ENCODE measurements around the gene SH3RF3.
"Not testable (repeated sequence)": the region's sequence is repeated elsewhere in the genome, so short reads cannot be mapped to it uniquely, and the experiment has no call there.

The SH3RF3 gene

DNA sequence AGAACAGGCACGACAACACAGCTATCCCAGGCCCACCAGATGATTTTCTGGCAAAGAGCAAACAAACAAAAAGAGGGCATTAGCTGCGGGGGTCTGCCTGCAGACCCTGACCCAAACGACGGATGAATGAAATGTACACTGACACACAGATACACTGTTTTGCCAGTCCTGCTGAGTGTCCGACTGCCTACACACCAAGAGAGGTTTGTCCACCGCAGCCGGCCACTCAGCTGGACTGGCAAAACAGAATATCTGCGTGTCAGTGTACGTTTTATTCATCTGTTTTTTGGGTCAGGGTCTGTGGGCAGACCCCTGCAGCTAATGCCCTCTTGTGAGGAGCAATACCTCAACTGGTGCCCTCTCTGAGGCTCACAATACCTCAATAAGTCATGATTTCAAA is 10.7 kb upstream of the SH3RF3 start:
- no peak for DNase-seq (ENCODE audit: low read depth)

GRCh38 chr2:109120166-109120565 is 8.8 kb upstream of the SH3RF3 start:
- DNase-seq (ENCODE audit: low read depth), result no peak

DNA sequence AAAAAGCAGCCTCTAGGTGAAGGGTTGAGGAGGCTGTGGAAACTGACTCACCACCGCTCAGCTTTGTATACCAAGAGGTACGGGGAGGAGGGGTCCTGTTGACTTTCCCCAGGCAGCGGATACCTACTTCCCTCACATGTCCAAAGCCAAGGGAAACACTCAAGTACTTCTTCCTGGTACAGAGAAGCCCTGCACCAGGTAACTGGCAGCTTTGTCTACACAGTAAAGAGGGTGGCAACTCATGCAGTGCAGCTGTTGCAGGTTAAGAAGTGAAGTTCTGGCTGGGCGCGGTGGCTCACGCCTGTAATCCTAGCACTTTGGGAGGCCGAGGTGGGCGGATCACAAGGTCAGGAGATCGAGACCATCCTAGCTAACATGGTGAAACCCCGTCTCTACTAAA is 8.3 kb upstream of the SH3RF3 start:
- not testable (repeated sequence) for DNase-seq (ENCODE audit: low read depth)

DNA sequence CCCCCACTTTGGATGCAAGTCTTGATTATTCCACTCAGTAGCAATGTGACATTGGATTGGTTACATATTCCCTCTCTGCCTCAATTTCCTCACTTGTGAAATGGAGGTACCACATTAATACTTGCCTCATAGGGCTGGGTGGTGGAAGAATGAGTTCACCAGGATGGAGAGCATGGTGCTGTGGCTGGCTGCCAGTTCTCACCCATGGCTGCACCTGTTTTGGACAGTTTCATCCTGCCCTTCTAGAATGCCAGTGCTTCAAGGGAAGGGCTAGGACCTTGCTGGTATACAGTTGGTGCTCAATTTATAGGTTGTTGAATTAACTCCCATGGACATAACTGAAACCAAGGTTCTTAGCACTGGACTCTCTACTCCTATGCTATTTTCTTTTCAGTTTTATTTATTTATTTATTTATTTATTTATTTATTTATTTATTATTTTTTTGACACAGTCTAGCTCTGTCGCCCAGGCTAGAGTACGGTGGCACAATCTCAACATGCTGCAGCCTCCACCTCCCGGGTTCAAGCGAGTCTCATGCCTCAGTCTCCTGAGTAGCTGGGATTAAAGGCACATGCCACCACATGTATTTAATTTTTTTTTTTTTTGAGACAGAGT is 5.3 kb upstream of the SH3RF3 start:
- no peak for DNase-seq (ENCODE audit: low read depth)

DNA sequence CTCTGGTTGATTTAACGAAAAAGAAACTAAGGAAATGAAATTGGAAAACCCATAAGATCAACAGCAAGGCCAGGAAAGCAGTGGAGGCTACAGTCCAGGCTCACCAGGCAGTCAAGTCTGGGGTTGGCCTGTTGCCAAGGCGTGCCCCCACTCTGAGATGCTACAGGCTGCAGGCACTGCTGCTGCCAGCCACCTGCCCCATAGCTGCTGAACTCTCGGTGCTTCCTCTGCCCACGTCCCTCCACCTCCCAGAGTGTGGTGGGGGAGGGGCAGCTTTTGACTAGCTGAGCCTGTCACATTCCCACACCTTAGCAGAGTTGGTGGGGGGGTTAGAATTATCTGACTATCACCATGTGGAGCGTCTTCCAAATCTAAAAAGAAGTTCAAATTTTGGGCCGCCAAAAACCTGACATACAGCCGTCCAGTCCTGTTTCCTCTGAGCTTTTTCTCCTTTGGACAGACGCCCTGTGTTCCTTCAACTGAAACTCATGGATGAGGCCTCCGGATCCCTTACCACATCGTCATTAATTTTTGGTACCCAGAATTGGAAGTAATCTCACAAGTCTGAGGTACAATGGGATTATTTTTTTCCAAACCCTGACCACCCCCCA is 3.9 kb upstream of the SH3RF3 start:
- no peak for DNase-seq (ENCODE audit: low read depth)

DNA sequence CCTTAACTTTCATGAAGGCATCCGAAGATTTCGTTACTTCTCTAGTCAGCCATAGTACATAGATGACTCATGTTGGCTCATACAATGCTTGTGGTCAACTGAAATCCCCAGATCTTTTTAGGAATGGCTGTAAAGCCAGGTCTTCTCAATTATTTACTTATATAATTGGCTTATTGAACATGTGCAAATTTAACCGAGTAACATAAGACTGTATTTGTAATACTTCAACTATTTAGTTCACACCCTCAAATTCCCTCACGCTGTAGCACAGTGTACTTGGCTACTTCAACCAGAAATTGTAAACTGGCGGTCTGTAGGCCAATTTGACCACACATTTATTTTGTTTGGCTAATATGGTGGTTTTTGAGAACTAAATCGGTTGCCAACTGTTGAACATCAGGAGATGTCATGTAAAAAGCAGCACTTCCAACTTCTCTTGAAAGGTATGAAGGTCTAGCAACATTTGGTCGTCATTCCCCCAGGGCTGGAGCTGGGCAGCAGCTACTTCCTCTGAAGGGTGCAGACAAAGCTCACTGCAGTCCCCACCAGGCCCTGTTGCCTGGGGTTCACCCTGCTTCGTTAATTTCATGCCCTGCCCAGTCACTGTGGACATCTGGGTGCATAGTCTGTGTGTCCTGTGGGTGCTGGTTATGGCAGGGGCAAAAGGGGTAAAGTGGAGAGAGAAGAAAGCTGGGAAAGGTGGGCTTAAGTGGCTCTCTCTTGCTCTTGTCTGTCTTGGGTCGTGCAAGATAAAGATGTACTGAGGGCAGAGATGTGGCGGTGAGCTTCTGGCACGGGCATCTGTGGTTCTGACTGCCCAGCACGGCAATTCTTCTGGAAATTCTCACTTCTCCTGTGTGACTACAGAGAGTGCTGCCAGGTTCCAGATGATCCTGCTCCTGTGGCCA is 3.2 kb upstream of the SH3RF3 start:
- peak; percentile 82 for DNase-seq (ENCODE audit: low read depth)

- DNase-seq (ENCODE audit: low read depth), result peak; percentile 70
Measured at GRCh38 chr2:109126501-109126860, 2.5 kb upstream of the SH3RF3 start.

GRCh38 chr2:109127556-109127955 is 1.4 kb upstream of the SH3RF3 start:
- DNase-seq (ENCODE audit: low read depth), result no peak

DNA sequence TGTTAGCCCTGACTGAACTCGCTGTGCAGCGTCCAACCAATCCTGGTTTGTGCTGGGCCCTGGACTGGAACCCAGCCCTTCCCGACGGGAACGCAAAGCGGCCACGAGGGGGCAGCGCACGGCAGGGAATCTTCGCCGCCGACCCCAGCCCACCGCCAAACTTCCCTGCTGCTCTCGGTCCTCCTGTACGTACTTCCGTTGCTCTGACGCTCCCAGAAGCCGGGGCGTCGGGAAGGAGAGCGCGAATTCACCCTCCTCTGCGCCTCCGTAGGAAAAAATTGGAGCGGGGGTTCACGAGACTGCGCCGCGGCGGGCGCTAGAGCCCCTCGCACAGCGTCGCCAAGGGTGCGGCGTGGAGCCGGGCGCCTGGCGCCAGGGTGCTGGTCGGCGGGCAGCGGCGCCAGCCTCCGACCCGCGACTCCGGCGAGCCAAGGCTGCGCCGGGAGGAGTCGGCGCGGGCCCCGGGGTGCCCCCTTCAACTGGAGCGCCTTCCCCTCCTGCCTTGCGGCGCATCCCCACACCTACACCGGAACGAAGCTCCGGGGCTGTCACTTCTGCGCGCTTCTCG is 873 bp upstream of the SH3RF3 start:
- DNase-seq (ENCODE audit: low read depth), result peak; percentile 64

GRCh38 chr2:109129356-109129920 is 433 bp downstream of the SH3RF3 start:
- DNase-seq (ENCODE audit: low read depth), result no peak

- no peak for DNase-seq (ENCODE audit: low read depth)
Measured at GRCh38 chr2:109129921-109130722, 1.1 kb downstream of the SH3RF3 start.

GRCh38 chr2:109130723-109130995 is 1.7 kb downstream of the SH3RF3 start:
- no peak for DNase-seq (ENCODE audit: low read depth)

- DNase-seq (ENCODE audit: low read depth), result no peak
Measured at GRCh38 chr2:109131777-109132176, 2.8 kb downstream of the SH3RF3 start.

DNA sequence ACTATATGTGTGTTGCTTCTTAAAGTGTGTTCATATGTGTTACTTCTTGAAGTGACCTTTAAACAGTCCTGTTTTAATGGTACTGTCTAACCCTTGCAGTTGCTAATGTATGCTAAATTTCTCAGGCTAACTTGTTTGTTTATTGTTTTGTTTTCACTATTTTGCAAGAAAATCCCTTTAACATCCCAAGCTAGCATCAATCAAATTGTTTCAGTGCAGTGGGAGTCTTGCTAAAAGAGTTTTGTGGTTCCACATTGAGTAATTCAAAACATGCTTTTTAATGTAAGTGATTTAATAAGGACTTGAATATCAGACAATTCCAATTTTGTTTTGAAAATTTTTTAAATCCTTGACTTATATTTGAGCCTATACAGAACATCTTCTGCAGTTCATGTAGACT is 3.6 kb downstream of the SH3RF3 start:
- DNase-seq (ENCODE audit: low read depth), result no peak

- DNase-seq (ENCODE audit: low read depth), result no peak
Measured at GRCh38 chr2:109133746-109134145, 4.7 kb downstream of the SH3RF3 start.

DNA sequence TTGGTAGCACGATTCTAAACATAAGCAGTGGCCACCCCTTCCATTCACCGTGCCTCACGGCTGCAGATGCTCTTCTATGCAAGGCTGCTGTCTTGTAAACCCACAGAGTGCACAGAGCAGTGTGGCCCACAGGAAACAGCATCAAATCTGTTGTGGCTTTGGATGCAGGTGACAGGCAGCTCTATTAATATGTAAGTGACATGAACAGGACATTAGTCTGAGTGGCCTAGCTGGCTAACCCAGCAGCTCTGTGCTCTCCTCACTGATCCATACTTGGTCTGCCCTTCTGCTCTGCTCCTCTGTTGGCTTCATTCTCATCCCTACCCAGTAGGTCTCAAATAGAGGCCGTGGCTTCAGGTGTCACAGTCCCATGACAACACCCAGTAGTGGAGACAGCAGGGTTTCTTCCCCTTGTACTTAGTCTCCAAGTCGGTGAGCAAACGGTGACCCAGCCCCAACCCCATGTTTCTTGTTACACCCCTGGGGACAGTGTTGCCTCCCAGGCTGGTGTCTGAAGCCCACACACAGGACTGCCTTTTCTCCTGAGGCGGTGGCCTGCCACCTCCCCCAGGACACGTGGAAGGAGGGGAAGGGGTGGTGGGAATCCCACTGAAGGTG is 5.8 kb downstream of the SH3RF3 start:
- DNase-seq (ENCODE audit: low read depth), result no peak

GRCh38 chr2:109135359-109136197 is 6.6 kb downstream of the SH3RF3 start:
- DNase-seq (ENCODE audit: low read depth), result no peak

GRCh38 chr2:109136542-109136941 is 7.5 kb downstream of the SH3RF3 start:
- DNase-seq (ENCODE audit: low read depth), result no peak

- no peak for DNase-seq (ENCODE audit: low read depth)
Measured at GRCh38 chr2:109137616-109138015, 8.6 kb downstream of the SH3RF3 start.

GRCh38 chr2:109138449-109138848 is 9.4 kb downstream of the SH3RF3 start:
- no peak for DNase-seq (ENCODE audit: low read depth)

DNA sequence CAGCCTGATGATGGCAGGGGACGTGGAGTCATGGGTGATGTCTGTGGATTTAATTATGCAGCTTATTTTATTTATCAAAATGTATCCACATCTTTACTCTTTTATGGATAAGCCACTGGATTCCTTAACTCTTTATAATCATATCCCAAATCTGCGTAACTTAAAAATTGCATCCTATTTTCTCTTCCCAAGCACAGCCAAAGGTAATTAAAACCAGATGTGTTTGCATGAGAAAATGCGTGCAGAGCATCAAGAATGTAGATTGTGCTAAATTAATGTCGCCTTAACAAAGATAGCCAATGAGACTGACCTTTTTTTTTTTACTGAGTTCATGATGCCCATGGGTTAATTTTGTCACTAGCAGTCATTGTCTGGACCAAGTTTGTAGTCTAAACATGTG is 10.0 kb downstream of the SH3RF3 start:
- no peak for DNase-seq (ENCODE audit: low read depth)

Data from GM04504 (cell line).